Astrocyte (in vitro differentiated cells and primary cell): ENCODE results near the gene IL27RA. TPM values are rescaled to one million over a fixed set of nuclear protein-coding genes. Genes with fewer than 3 reads are reported as not detected.

Experiments
- DNase-seq: peaks from one replicate; pipeline ENCODE4 v3.0.0-alpha.2; 2010; ENCODE audit warnings: low read depth
- FAIRE-seq: peaks from 2 replicates; lab custom pipeline; 2011; peaks lifted over from hg19 to GRCh38; lab: Jason Lieb, UNC
- H2AFZ ChIP-seq: 2 replicates; pipeline ENCODE4 v1.6.0; 2012; ENCODE audit warnings: low read depth, low read length, inconsistent platforms
- H3K27ac ChIP-seq: 2 replicates; pipeline ENCODE4 v1.5.1; 2011; ENCODE audit warnings: low read depth, low read length, inconsistent platforms
- H3K27me3 ChIP-seq: 2 replicates; pipeline ENCODE4 v1.6.0; 2011; ENCODE audit warnings: low read length, inconsistent platforms; ENCODE audit not compliant: insufficient read depth
- H3K36me3 ChIP-seq: 2 replicates; pipeline ENCODE4 v1.5.1; 2011; ENCODE audit warnings: low read length, inconsistent platforms; ENCODE audit not compliant: insufficient read depth
- H3K4me1 ChIP-seq: 2 replicates; pipeline ENCODE4 v1.5.1; 2011; ENCODE audit warnings: low read length, inconsistent platforms; ENCODE audit not compliant: insufficient read depth
- H3K4me2 ChIP-seq: 2 replicates; pipeline ENCODE4 v1.6.0; 2012; ENCODE audit warnings: low read length, inconsistent platforms
- H3K4me3 ChIP-seq: 2 replicates; pipeline ENCODE4 v1.5.1; 2011; ENCODE audit warnings: low read depth, mild to moderate bottlenecking, low read length, inconsistent platforms; ENCODE audit not compliant: insufficient read depth
- H3K79me2 ChIP-seq: 2 replicates; pipeline ENCODE4 v1.6.0; 2012; ENCODE audit warnings: mild to moderate bottlenecking, low read length, inconsistent platforms; ENCODE audit not compliant: insufficient read depth
- H3K9ac ChIP-seq: 2 replicates; pipeline ENCODE4 v1.6.0; 2012; ENCODE audit warnings: mild to moderate bottlenecking, low read length, inconsistent platforms
- H3K9me3 ChIP-seq: 2 replicates; pipeline ENCODE4 v1.5.1; 2012; ENCODE audit warnings: low read depth, mild to moderate bottlenecking, low read length, inconsistent platforms; ENCODE audit not compliant: insufficient read depth
- H4K20me1 ChIP-seq: 2 replicates; pipeline ENCODE4 v1.6.0; 2012; ENCODE audit warnings: low read length, inconsistent platforms; ENCODE audit not compliant: insufficient read depth
- H3K27ac Mint-ChIP-seq: one replicate; pipeline ENCODE4 v1.8.0; 2021; ENCODE audit warnings: mild to moderate bottlenecking, mixed read lengths; ENCODE audit not compliant: unreplicated experiment
- H3K27me3 Mint-ChIP-seq: one replicate; pipeline ENCODE4 v1.8.0; 2021; ENCODE audit warnings: low read depth, mixed read lengths; ENCODE audit not compliant: unreplicated experiment
- H3K36me3 Mint-ChIP-seq: one replicate; pipeline ENCODE4 v1.8.0; 2021; ENCODE audit warnings: low read depth, mixed read lengths; ENCODE audit not compliant: unreplicated experiment
- H3K4me1 Mint-ChIP-seq: one replicate; pipeline ENCODE4 v1.8.0; 2021; ENCODE audit warnings: low read depth, mixed read lengths; ENCODE audit not compliant: unreplicated experiment
- H3K4me3 Mint-ChIP-seq: one replicate; pipeline ENCODE4 v1.8.0; 2021; ENCODE audit warnings: mild to moderate bottlenecking, moderate library complexity, mixed read lengths; ENCODE audit not compliant: unreplicated experiment
- H3K9me3 Mint-ChIP-seq: one replicate; pipeline ENCODE4 v1.8.0; 2021; ENCODE audit warnings: mild to moderate bottlenecking, mixed read lengths; ENCODE audit not compliant: unreplicated experiment
- CTCF ChIP-seq: IDR thresholded peaks from 2 replicates; pipeline ENCODE4 v1.5.1; 2011; ENCODE audit warnings: low read depth, mild to moderate bottlenecking, inconsistent platforms, low read length, moderate library complexity; ENCODE audit not compliant: insufficient read depth
- EZH2 ChIP-seq: IDR thresholded peaks from 2 replicates; pipeline ENCODE4 v1.6.1; 2012; ENCODE audit warnings: mild to moderate bottlenecking, low read length, inconsistent platforms; ENCODE audit not compliant: insufficient read depth
- total RNA-seq: library from RNA; stranded (reverse); gene quantifications from 2 replicates; pipeline ENCODE4 v1.2.1, GENCODE V29; 2021

The IL27RA gene
- total RNA-seq, 1 donor from 2014 or later, result 5.7 TPM

DNA sequence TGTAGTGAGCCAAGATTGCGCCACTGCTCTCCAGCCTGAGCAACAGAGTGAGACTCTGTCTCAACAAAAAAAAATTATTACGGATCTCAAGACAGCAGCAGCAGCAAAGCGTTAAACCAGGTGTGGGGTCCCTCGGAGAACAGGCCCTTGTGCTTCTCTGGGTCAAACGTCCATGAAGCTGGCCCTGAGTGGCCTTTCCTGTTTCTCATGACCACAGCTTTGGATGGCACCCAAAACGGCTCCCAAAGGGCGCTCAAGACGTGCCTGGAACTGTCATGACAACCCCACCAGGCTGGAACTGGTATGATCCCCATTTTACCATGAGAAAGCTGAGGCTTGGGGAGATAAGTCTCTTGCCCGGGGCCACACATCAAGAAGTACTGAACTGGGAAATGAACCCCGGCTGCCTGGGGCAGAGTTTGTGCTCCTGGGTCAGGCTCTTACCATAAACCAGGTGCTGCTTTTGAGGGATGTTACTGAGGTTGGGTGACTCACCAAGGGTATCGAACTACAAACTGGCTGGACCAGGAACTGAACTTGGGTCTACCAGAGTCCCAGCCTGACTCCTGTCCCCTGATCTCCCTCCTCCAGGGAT is 70.6 kb downstream of the IL27RA start:
- Histone ChIP-seq H3K4me1 (no peaks in the 10 kb centered on the region), H4K20me1 (no peaks in the 10 kb centered on the region), H2AFZ (no peak overlapping the region), H3K36me3 (peaks cover 10% of the 10 kb centered on the region), H3K27me3 (no peaks in the 10 kb centered on the region), H3K4me3 (no peak overlapping the region), H3K79me2 (no peaks in the 10 kb centered on the region), H3K9me3 (no peaks in the 10 kb centered on the region), H3K9ac (no peak overlapping the region), H3K4me2 (no peak overlapping the region), H3K27ac (no peak overlapping the region)
- TF ChIP-seq CTCF, result no peak
- TF ChIP-seq EZH2, result no peak
- H3K9me3 Mint-ChIP-seq, result no peaks in the 10 kb centered on the region
- no peak overlapping the region for H3K4me3 Mint-ChIP-seq
- FAIRE-seq, result no peak
- no peaks in the 10 kb centered on the region for H3K27me3 Mint-ChIP-seq
- H3K36me3 Mint-ChIP-seq, result peaks cover 18% of the 10 kb centered on the region
- no peaks in the 10 kb centered on the region for H3K4me1 Mint-ChIP-seq
- no peak overlapping the region for H3K27ac Mint-ChIP-seq
- DNase-seq, result no peak

GRCh38 chr19:14102756-14103155 is 71.2 kb downstream of the IL27RA start:
- Histone ChIP-seq H3K79me2 (peaks cover 4% of the 10 kb centered on the region), H3K4me2 (no peak overlapping the region), H3K4me3 (no peak overlapping the region), H3K27ac (no peak overlapping the region), H3K36me3 (peaks cover 10% of the 10 kb centered on the region), H3K9ac (no peak overlapping the region), H3K27me3 (no peaks in the 10 kb centered on the region), H3K9me3 (no peaks in the 10 kb centered on the region), H2AFZ (no peak overlapping the region), H4K20me1 (peaks cover 4% of the 10 kb centered on the region), H3K4me1 (no peaks in the 10 kb centered on the region)
- FAIRE-seq (no peak), DNase-seq (no peak)
- Mint-ChIP-seq H3K4me1 (no peaks in the 10 kb centered on the region), H3K4me3 (no peak overlapping the region), H3K9me3 (no peaks in the 10 kb centered on the region), H3K36me3 (peaks cover 17% of the 10 kb centered on the region), H3K27ac (no peak overlapping the region), H3K27me3 (no peaks in the 10 kb centered on the region)
- no peak for TF ChIP-seq EZH2
- no peak for TF ChIP-seq CTCF

Other genes starting within 250 kb of the IL27RA start
- gene ZSWIM4, start 236.3 kb upstream of the IL27RA start, total RNA-seq, result 9.5 and 10.6 TPM in 2 replicates
- 1.1 and 2.9 TPM in 2 replicates for gene NANOS3, start 154.6 kb upstream of the IL27RA start, total RNA-seq
- gene BRME1, start 125.6 kb upstream of the IL27RA start, total RNA-seq, result 0.68 and 0.91 TPM in 2 replicates
- gene CC2D1A, start 125.6 kb upstream of the IL27RA start, total RNA-seq, result 22.6 and 27.3 TPM in 2 replicates
- gene PODNL1, start 93.3 kb upstream of the IL27RA start, total RNA-seq, result 3.3 and 3.7 TPM in 2 replicates
- gene DCAF15, start 79.3 kb upstream of the IL27RA start, total RNA-seq, result 29.6 and 32.2 TPM in 2 replicates
- 11.8 and 13.0 TPM in 2 replicates for gene RFX1, start 25.4 kb upstream of the IL27RA start, total RNA-seq
- gene RLN3, start 3.6 kb upstream of the IL27RA start, total RNA-seq, result not detected in 2 replicates
- gene PALM3, start 30.3 kb downstream of the IL27RA start, total RNA-seq, result 1.2 and 1.6 TPM in 2 replicates
- 0.70 and 0.79 TPM in 2 replicates for gene MISP3, start 41.0 kb downstream of the IL27RA start, total RNA-seq
- gene C19orf67, start 54.0 kb downstream of the IL27RA start, total RNA-seq, result not detected in 2 replicates
- 36.8 and 41.7 TPM in 2 replicates for gene SAMD1, start 59.0 kb downstream of the IL27RA start, total RNA-seq
- 80.5 and 82.6 TPM in 2 replicates for gene PRKACA, start 86.0 kb downstream of the IL27RA start, total RNA-seq
- gene ASF1B, start 104.8 kb downstream of the IL27RA start, total RNA-seq, result 1.1 and 1.9 TPM in 2 replicates
- 40.9 and 48.9 TPM in 2 replicates for gene ADGRL1, start 174.4 kb downstream of the IL27RA start, total RNA-seq